Measurements from ENCODE around the gene SLC4A1AP. TPM values are rescaled to one million over a fixed set of nuclear protein-coding genes. Genes with fewer than 3 reads are reported as not detected.

Gene SLC4A1AP
- total RNA-seq, 4 donors from 2014 or later = 9.0 to 21.1 (median 16.1) TPM

GRCh38 chr2:27702302-27702701, 38.6 kb downstream of the SLC4A1AP start:
- Histone ChIP-seq H3K36me3 (peaks cover 0 to under 1% (median 0%) of the 10 kb centered on the region in 4 donors), H3K4me1 (peaks cover 0 to 17% (median 15%) of the 10 kb centered on the region in 4 donors), H3K27ac (no peak overlapping the region), H3K27me3 (no peaks in the 10 kb centered on the region), H3K4me3 (no peak overlapping the region), H3K9me3 (no peaks in the 10 kb centered on the region)
- 74% methylated on average over 1 of the region's 1 CpG; no CpG with 5 or more reads in 1 of the 2 donors for WGBS, 2 donors (ENCODE audit: low coverage in 1 of 2)
- in situ Hi-C loops (cut with MboI; ENCODE audit: low pct_ligation_motif_present in 1 of 4, low pct_unique_long_range_greater_than_20kb in 1 of 4, low sequenced_read_pairs in 3 of 4) (no loop called here), intact Hi-C loops (cut with DNase I; ENCODE audit: low total_unique reads) (no loop called here)
- TF ChIP-seq POLR2A (IDR thresholded peaks at IDR 0.05) (no peak), POLR2AphosphoS5 (IDR thresholded peaks at IDR 0.05) (no peak), EP300 (IDR thresholded peaks at IDR 0.05; ENCODE audit: low read depth) (no peak), CTCF (IDR thresholded peaks at IDR 0.05) (no peak)
- no peak for DNase-seq

DNA sequence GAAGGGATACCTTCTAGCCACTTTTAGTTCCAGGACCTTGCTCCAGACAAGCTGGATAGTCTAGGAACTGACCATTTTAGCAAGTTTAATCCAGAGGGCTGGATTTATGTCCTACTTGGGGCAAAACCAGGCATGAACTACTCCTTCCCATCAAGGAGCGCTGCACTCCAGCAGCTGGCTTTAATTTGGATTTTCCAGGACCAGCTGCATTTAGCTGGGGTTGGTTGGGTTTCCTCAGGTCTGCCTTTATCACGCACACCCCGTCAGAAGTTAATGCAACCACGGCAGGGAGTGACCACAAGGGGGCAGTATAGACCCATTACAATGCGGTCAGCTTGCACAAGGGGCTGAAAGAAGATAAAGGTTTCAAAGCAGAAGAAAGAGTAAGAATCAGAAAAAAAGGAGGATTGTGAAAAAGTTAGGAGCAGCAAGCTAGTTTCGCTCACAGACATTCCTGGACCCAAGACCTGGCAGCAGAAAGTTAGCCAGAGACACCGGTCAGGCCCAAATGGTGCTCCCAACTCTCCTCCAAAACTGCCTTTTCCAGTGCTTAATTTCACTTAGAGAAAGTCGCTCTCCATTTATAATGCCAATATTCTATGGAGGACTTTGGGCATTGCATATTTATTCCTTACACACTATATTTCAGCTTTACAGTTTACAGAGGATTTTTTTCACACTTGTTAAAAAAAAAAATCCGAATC, 40.1 kb downstream of the SLC4A1AP start:
- TF ChIP-seq CTCF (IDR thresholded peaks at IDR 0.05) = peak; percentile 92 to 95 (median 94)
- TF ChIP-seq POLR2A (IDR thresholded peaks at IDR 0.05) = no peak
- Histone ChIP-seq H3K27me3 (no peaks in the 10 kb centered on the region), H3K36me3 (no peaks in the 10 kb centered on the region), H3K27ac (no peak overlapping the region), H3K4me3 (no peak overlapping the region), H3K9me3 (no peaks in the 10 kb centered on the region), H3K4me1 (peaks cover 0 to 17% (median 15%) of the 10 kb centered on the region in 4 donors)
- in situ Hi-C loops (cut with MboI; ENCODE audit: low pct_ligation_motif_present in 1 of 4, low pct_unique_long_range_greater_than_20kb in 1 of 4, low sequenced_read_pairs in 3 of 4) = no loop called here
- 26 to 47% methylated on average over 6 to 9 of the region's 9 CpGs for WGBS, 2 donors (ENCODE audit: low coverage in 1 of 2)
- intact Hi-C loops (cut with DNase I; ENCODE audit: low total_unique reads) = loop anchor here (1.0 kb wide), 1 partner anchor 747 kb away; no protein-coding TSS in a partner anchor
- peak; percentile 87 for DNase-seq

- 85% methylated on average over 3 to 5 of the region's 5 CpGs for WGBS, 2 donors (ENCODE audit: low coverage in 1 of 2)
- peak overlapping the region in 3 of 4 donors; percentile 17 to 71 (median 18) for H3K27ac ChIP-seq
Measured at GRCh38 chr2:27704342-27704876, 40.7 kb downstream of the SLC4A1AP start.

More at GRCh38 chr2:27704342-27704876, 40.7 kb downstream of the SLC4A1AP start:
- Histone ChIP-seq H3K27me3 (no peaks in the 10 kb centered on the region), H3K4me3 (no peak overlapping the region), H3K9me3 (no peaks in the 10 kb centered on the region), H3K4me1 (peaks cover 0 to 17% (median 15%) of the 10 kb centered on the region in 4 donors), H3K36me3 (no peaks in the 10 kb centered on the region)
- in situ Hi-C loops (cut with MboI; ENCODE audit: low pct_ligation_motif_present in 1 of 4, low pct_unique_long_range_greater_than_20kb in 1 of 4, low sequenced_read_pairs in 3 of 4) = no loop called here
- intact Hi-C loops (cut with DNase I; ENCODE audit: low total_unique reads) = loop anchor here (1.0 kb wide), 1 partner anchor 746 kb away; no protein-coding TSS in a partner anchor
- TF ChIP-seq CTCF (IDR thresholded peaks at IDR 0.05) (no peak), POLR2AphosphoS5 (IDR thresholded peaks at IDR 0.05) (no peak), EP300 (IDR thresholded peaks at IDR 0.05; ENCODE audit: low read depth) (no peak), POLR2A (IDR thresholded peaks at IDR 0.05) (no peak)
- no peak for DNase-seq

All from transverse colon (tissue), 4 donors.